22Rv1 (cell line): ENCODE results near the gene ANKH.

Experiments
- H3K27ac ChIP-seq: fragments of 450-650 bp; 2 replicates; pipeline ENCODE4 v1.5.1; 2017
- CTCF ChIP-seq: fragments of 450-650 bp; IDR thresholded peaks from 2 replicates; pipeline ENCODE4 v1.5.1; 2017; ENCODE audit warnings: mild to moderate bottlenecking
- ZFX ChIP-seq: fragments of 450-650 bp; IDR thresholded peaks from 2 replicates; pipeline ENCODE4 v1.6.1; 2017; ENCODE audit warnings: antibody characterized with exemption, borderline replicate concordance

ANKH gene

GRCh38 chr5:14868771-14869170 lies 2.8 kb downstream of the ANKH start:
- TF ChIP-seq ZFX, result no peak
- no peak for TF ChIP-seq CTCF
- H3K27ac ChIP-seq, result no peak overlapping the region

- H3K27ac ChIP-seq, result peak overlapping the region; percentile 61
- no peak for TF ChIP-seq ZFX
- TF ChIP-seq CTCF, result no peak
Measured at GRCh38 chr5:14864181-14864812, 7.3 kb downstream of the ANKH start.

- TF ChIP-seq ZFX (no peak), CTCF (no peak)
- no peak overlapping the region for H3K27ac ChIP-seq
Measured at GRCh38 chr5:14863105-14863504, 8.5 kb downstream of the ANKH start.

- H3K27ac ChIP-seq, result no peak overlapping the region
- no peak for TF ChIP-seq ZFX
- no peak for TF ChIP-seq CTCF
Measured at GRCh38 chr5:14861123-14861765, 10.3 kb downstream of the ANKH start.

GRCh38 chr5:14859980-14860379 lies 11.6 kb downstream of the ANKH start:
- TF ChIP-seq CTCF (no peak), ZFX (no peak)
- H3K27ac ChIP-seq, result no peak overlapping the region

GRCh38 chr5:14859150-14859549 lies 12.4 kb downstream of the ANKH start:
- no peak for TF ChIP-seq ZFX
- no peak for TF ChIP-seq CTCF
- no peak overlapping the region for H3K27ac ChIP-seq

GRCh38 chr5:14855366-14855765 lies 16.2 kb downstream of the ANKH start:
- H3K27ac ChIP-seq, result no peak overlapping the region
- no peak for TF ChIP-seq CTCF
- no peak for TF ChIP-seq ZFX
